ENCODE data around the gene ZSCAN22.

ZSCAN22 gene

DNA sequence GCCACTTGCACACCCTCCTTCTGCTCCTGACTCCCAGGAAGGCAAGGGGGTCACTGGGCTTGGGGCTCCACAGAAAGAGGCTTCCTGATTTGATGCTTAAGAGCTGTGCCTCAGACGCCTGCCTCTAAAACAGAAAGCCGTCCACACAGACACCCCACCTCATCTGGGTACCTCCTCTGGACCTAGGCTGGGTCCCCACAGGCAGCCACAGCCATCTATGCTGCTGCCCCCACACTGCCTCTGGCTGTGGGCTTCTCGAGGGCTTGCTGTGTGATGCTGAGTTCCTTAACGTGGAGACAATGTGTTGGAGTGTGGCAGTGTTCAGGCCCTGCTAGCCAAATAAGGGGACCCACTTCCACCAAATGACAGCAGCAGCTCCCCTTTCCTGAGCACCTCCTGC lies 8.5 kb upstream of the ZSCAN22 start:
- H3K27ac ChIP-seq, result no peak overlapping the region
- TF ChIP-seq, protein P1, sequence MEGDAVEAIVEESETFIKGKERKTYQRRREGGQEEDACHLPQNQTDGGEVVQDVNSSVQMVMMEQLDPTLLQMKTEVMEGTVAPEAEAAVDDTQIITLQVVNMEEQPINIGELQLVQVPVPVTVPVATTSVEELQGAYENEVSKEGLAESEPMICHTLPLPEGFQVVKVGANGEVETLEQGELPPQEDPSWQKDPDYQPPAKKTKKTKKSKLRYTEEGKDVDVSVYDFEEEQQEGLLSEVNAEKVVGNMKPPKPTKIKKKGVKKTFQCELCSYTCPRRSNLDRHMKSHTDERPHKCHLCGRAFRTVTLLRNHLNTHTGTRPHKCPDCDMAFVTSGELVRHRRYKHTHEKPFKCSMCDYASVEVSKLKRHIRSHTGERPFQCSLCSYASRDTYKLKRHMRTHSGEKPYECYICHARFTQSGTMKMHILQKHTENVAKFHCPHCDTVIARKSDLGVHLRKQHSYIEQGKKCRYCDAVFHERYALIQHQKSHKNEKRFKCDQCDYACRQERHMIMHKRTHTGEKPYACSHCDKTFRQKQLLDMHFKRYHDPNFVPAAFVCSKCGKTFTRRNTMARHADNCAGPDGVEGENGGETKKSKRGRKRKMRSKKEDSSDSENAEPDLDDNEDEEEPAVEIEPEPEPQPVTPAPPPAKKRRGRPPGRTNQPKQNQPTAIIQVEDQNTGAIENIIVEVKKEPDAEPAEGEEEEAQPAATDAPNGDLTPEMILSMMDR (conservative IDR thresholded peaks at IDR 0.05), result no peak
- TF ChIP-seq ZFX (IDR thresholded peaks at IDR 0.05), result no peak

DNA sequence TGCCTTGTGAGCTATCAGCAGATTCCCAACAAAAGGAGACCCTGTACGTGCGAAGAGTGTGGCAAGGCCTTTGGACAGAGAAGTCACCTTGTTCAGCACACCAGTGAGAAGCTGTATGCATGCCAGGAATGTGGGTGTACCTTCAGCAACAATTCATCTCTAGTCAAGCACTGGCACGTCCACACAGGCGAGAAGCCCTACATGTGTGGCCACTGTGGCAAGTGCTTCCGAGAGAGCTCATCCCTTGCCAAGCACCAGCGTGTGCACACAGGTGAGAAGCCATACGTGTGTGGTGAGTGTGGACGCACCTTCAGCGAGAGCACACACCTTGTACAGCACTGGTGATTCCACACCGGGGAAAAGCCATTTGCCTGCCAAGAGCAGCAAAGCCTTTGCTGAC lies 7.6 kb upstream of the ZSCAN22 start:
- no peak overlapping the region for H3K27ac ChIP-seq
- TF ChIP-seq ZFX (IDR thresholded peaks at IDR 0.05), result no peak
- TF ChIP-seq, protein P1 (conservative IDR thresholded peaks at IDR 0.05), result no peak

DNA sequence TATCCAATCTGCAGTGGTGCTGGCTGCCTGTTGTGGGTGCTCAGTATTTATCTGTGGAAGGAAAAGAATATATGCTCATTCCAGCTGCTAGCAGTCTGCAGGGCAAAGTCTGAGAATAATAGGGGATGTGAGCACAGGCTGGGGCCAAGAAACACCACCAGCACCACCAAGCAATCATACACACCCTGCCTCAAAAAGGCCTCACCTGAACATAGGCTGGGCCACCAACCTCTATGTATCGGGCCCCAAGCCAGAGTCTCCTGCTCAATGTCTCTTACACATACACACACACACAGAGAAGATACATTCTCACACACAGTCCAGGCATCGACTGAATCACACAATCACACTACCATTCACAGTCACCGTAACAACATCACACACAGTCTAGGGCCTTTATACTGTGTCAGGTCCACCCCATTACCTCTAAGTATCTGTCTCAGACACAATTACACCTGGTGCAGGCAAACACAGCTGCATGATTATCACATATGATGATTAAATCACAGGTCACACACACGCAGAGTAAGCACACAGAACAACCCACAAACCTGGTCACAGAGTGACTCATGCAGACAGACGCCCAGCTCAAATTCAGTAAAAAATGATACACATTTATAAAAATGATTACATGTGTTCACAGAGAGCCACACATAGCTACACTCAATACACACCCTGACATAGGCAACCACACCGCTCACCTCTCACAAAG lies 1.3 kb upstream of the ZSCAN22 start:
- TF ChIP-seq, protein P1 (conservative IDR thresholded peaks at IDR 0.05), result no peak
- TF ChIP-seq ZFX (IDR thresholded peaks at IDR 0.05), result no peak
- H3K27ac ChIP-seq, result no peak overlapping the region

DNA sequence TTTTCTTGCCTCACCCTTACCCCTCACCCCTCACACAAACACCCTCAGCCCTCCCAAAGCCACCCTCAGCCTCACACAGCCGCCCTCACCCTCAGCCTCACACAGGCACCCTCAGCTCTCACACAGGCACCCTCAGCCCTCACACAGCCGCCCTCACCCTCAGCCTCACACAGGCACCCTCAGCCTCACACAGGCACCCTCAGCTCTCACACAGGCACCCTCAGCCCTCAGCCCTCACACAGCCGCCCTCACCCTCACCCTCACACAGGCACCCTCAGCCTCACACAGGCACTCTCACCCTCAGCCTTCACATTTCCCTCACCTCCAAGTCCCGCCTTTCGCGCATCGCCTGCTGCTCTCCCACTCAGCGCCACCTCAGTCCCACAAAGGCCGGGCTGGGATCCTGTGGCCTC lies 287 bp upstream of the ZSCAN22 start:
- TF ChIP-seq, protein P1 (conservative IDR thresholded peaks at IDR 0.05), result no peak
- no peak for TF ChIP-seq ZFX (IDR thresholded peaks at IDR 0.05)
- peak overlapping the region; percentile 80 for H3K27ac ChIP-seq

DNA sequence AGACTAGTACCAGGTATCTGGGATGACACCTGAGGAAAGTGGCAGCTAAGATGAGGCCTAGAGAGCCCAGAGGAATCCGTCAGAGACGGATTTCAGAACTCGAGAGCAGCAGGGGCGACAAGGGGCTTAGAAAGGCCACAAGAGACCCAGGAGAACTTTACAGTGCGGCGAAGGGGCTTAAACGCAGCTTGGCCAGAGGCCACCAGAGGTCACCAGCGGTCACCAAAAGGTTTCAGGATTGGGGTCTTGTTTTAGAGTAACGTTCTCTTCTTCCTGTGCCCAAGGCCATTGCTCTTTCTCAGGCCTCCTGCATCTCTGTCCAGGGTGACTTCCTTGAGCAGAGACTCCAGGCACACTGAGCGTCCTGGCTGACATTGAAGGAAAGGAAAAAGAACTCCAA lies 2.2 kb downstream of the ZSCAN22 start:
- TF ChIP-seq, protein P1 (conservative IDR thresholded peaks at IDR 0.05), result no peak
- TF ChIP-seq ZFX (IDR thresholded peaks at IDR 0.05), result no peak
- H3K27ac ChIP-seq, result no peak overlapping the region

DNA sequence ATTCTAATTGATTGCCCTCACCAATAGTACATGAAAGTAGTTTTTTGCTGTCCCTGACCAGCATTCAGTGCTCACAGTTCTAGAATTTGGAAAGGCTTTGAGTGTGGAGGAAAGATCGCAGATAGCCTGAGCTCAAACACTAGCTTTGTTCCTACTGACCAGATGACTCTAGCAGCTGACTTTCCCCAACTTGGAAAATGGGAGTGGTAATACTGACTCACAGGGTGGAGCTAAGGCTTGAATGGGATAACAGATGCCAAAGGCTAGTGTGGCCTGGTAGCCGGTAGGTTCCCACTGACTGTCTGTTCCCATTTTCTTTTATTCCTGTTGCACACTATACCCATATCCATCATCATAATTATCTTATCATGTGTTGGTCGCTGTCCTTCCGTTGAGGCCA lies 3.7 kb downstream of the ZSCAN22 start:
- no peak overlapping the region for H3K27ac ChIP-seq
- TF ChIP-seq ZFX (IDR thresholded peaks at IDR 0.05), result 0 out of 2 replicates have a peak, but pooled peaks have one; percentile 5
- TF ChIP-seq, protein P1 (conservative IDR thresholded peaks at IDR 0.05), result no peak

DNA sequence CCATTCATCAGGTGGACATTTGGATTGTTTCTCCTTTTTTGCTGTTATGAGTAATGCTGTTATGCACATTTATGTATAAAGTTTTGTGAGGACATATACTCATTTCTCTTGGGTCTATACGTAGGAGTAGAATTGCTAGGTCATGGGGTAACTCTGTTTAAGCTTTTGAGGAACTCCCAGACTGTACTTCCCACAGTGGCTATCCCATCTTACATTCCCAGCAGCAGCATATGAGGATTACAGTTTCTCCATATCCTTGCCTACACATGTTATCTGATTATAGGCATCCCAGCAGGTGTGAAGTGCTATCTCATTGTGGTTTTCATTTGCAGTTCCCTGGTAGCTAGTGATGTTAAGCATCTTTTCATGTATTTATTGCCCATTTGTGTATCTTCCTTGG lies 5.9 kb downstream of the ZSCAN22 start:
- TF ChIP-seq, protein P1 (conservative IDR thresholded peaks at IDR 0.05), result no peak
- H3K27ac ChIP-seq, result no peak overlapping the region
